ENCODE results near the gene URI1. TPM values are rescaled to one million over a fixed set of nuclear protein-coding genes. Genes with fewer than 3 reads are reported as not detected.

URI1 gene
- total and polyA plus RNA-seq, 2 experiments from 2014 or later, result 49.7 to 49.9 TPM

GRCh38 chr19:30024091-30024490 is 82.1 kb downstream of the URI1 start:
- Histone ChIP-seq H3K9me3 (ENCODE audit: low read depth) (no peaks in the 10 kb centered on the region), H3K27me3 (no peaks in the 10 kb centered on the region), H3K4me1 (ENCODE audit: low read depth) (no peaks in the 10 kb centered on the region), H3K27ac (no peak overlapping the region), H3K36me3 (no peaks in the 10 kb centered on the region), H3K4me3 (no peak overlapping the region)
- no peak for DNase-seq (ENCODE audit: low read depth in 1 of 2, low spot score in 1 of 2)
- TF ChIP-seq, protein P1, sequence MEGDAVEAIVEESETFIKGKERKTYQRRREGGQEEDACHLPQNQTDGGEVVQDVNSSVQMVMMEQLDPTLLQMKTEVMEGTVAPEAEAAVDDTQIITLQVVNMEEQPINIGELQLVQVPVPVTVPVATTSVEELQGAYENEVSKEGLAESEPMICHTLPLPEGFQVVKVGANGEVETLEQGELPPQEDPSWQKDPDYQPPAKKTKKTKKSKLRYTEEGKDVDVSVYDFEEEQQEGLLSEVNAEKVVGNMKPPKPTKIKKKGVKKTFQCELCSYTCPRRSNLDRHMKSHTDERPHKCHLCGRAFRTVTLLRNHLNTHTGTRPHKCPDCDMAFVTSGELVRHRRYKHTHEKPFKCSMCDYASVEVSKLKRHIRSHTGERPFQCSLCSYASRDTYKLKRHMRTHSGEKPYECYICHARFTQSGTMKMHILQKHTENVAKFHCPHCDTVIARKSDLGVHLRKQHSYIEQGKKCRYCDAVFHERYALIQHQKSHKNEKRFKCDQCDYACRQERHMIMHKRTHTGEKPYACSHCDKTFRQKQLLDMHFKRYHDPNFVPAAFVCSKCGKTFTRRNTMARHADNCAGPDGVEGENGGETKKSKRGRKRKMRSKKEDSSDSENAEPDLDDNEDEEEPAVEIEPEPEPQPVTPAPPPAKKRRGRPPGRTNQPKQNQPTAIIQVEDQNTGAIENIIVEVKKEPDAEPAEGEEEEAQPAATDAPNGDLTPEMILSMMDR (IDR thresholded peaks at IDR 0.05; ENCODE audit: low read depth, low read length), result no peak

- Histone ChIP-seq H3K27me3 (no peaks in the 10 kb centered on the region), H3K36me3 (no peaks in the 10 kb centered on the region), H3K4me1 (ENCODE audit: low read depth) (no peaks in the 10 kb centered on the region), H3K9me3 (ENCODE audit: low read depth) (no peaks in the 10 kb centered on the region), H3K27ac (no peak overlapping the region), H3K4me3 (no peak overlapping the region)
- DNase-seq (ENCODE audit: low read depth in 1 of 2, low spot score in 1 of 2), result no peak
- TF ChIP-seq, protein P1 (IDR thresholded peaks at IDR 0.05; ENCODE audit: low read depth, low read length), result no peak
These were observed 84.9 kb downstream of the URI1 start for GRCh38 chr19:30026933-30027332.

DNA sequence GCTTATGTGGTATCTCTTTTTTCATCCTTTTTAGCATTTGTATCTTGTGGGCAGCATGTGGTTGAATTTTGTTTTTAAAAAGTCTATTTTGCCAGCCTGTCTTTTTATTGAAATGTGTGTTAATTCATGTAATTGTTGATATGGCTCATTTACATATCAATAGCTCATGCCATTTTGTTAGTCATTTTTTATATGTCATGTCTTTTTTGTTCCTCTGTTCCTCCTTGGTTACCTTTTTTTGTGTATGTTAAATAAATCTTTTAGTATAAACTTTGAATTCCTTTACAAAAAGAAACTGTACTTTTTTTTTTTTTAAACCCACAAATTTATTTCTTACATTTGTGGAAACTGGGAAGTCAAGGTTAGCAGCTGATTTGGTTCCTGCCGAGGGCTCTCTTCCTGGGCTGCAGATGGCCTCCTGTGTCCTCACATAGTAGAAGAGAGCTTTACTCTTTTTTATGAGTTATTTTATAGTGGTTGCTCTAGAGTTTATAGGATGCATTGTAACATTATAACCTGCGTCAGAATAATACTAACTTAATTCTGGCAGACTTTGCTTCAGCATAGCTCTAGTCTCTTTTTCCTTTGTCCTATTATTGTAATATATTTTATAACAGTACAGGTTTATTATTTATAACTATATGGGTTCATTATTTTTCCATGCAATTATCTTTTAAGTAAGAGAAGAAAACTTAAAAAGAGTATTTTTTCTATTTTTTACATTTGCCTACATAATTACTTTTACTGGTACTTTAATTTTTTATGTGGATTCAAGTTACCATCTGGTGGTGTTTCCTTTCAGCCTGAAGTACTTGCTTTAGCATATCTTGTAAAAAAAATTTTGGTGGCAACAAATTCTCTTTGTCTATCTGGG is 86.3 kb downstream of the URI1 start:
- H3K27me3 ChIP-seq, result no peaks in the 10 kb centered on the region
- H3K4me3 ChIP-seq, result no peak overlapping the region
- TF ChIP-seq, protein P1 (IDR thresholded peaks at IDR 0.05; ENCODE audit: low read depth, low read length), result no peak
- H3K27ac ChIP-seq, result no peak overlapping the region
- no peaks in the 10 kb centered on the region for H3K36me3 ChIP-seq
- H3K4me1 ChIP-seq (ENCODE audit: low read depth), result no peaks in the 10 kb centered on the region
- no peak for DNase-seq (ENCODE audit: low read depth in 1 of 2, low spot score in 1 of 2)
- no peaks in the 10 kb centered on the region for H3K9me3 ChIP-seq (ENCODE audit: low read depth)

DNA sequence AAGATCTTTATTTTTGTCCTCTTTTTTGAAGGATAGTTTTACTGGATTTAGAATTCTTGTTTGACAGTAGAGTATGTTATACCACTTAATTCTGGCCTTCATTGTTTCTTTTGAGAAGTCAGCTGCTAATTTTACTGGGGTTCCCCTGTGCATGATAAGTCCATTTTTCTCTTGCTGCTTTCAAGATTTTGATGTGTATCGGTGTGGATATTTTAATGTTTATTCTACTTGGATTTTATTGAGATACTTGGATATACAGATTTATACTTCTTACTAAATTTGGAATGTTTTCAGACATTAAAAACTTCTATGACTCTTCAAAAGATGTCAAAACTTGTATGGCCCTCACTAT is 86.9 kb downstream of the URI1 start:
- Histone ChIP-seq H3K4me1 (ENCODE audit: low read depth) (no peaks in the 10 kb centered on the region), H3K27me3 (no peaks in the 10 kb centered on the region), H3K36me3 (no peaks in the 10 kb centered on the region), H3K9me3 (ENCODE audit: low read depth) (no peaks in the 10 kb centered on the region), H3K4me3 (no peak overlapping the region), H3K27ac (no peak overlapping the region)
- no peak for DNase-seq (ENCODE audit: low read depth in 1 of 2, low spot score in 1 of 2)
- TF ChIP-seq, protein P1 (IDR thresholded peaks at IDR 0.05; ENCODE audit: low read depth, low read length), result no peak

- TF ChIP-seq, protein P1 (IDR thresholded peaks at IDR 0.05; ENCODE audit: low read depth, low read length), result no peak
- no peak for DNase-seq (ENCODE audit: low read depth in 1 of 2, low spot score in 1 of 2)
- no peak overlapping the region for H3K27ac ChIP-seq
- no peaks in the 10 kb centered on the region for H3K27me3 ChIP-seq
- no peaks in the 10 kb centered on the region for H3K36me3 ChIP-seq
- H3K9me3 ChIP-seq (ENCODE audit: low read depth), result no peaks in the 10 kb centered on the region
- no peak overlapping the region for H3K4me3 ChIP-seq
- H3K4me1 ChIP-seq (ENCODE audit: low read depth), result no peaks in the 10 kb centered on the region
These were observed 87.9 kb downstream of the URI1 start for GRCh38 chr19:30029721-30030510.

All from cardiac muscle cell (in vitro differentiated cells and primary cell).